ENCODE results near the gene SPR.

- TF ChIP-seq CTCF (conservative IDR thresholded peaks at IDR 0.05; ENCODE audit: low read length), result no peak
- no peak for TF ChIP-seq EZH2phosphoT487 (IDR thresholded peaks at IDR 0.05; ENCODE audit: borderline replicate concordance)
Observed at GRCh38 chr2:72921853-72922252, 34.6 kb downstream of the SPR start.

All from Loucy (cell line).